ENCODE measurements around the gene CEBPG. TPM values are rescaled to one million over a fixed set of nuclear protein-coding genes. Genes with fewer than 3 reads are reported as not detected.

The CEBPG gene
- total RNA-seq, 1 experiment from 2014 or later: 17.3 TPM

DNA sequence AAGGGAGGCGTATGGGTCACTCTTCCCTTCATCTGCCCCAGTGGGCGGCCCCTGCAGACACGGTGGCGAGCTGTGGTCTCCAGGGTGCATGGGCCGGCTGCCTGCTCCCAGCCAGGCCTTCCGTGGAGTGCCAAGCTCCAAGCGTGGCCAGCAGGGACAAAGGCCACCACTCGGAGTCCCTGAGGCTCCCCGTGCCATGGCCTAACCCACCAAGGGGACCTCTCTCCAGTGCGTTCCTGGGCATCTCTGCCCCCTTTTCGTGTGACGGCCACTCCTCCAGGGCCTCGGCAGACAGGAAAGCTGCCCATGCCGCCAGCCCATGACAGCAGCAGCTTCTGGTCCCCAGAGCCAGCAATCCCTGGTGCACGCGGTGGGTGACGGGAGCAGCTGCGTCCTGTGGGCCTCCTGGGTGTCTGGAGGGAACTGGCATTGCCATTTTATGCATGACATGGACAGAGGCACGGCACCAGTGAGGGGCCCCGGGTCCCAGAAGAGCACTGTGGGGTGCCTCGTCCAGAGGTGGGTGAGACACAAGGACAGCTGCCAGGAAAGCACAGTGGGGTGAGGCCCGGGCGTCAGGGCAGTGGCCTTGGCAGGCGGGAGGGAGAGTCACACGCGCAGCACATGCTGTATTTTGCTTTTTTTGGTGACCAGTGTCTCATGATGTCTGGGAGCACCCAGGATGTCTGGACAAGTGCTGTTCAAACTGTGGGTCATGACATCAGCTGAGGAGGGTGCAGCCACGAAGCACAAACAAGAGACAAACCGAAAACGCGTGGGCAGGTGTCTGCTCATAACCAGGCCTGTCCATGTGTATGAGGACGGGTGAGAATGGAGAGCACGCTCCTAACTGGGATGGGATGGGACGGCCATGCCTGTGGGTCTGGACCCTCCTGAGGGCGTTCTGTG lies 32.3 kb downstream of the CEBPG start:
- DNase-seq (ENCODE audit: low read depth): no peak

DNA sequence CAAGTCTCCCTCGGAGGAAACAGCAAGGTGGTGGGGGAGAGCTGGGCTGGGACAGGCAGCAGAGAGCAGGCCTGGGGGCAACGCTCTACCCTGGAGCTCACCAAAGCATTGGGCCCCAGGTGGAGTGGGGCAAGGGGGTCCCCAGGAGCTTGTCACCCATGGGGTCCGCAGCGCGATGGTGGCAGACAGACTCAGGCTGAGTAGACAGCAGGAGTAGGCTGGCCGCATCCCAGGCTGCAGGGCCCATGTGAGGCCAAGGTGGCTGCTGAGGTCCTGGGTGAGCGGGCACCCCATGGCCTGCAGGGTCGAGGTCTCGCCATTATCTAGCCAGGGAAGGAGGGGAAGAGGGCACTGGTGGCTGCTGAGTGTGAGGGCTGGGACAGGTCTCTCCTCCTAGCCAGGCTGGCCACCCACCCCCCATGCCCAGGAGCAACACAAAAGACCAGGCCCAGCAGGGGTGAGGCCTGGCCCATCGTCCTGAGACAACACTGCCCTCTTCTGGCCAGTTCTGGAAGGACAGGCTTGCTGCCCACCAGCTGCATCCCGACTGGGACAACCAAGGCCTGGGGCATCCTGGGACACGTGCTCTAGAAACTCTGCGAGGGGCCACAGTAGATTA lies 33.1 kb downstream of the CEBPG start:
- DNase-seq (ENCODE audit: low read depth): peak; percentile 28

DNA sequence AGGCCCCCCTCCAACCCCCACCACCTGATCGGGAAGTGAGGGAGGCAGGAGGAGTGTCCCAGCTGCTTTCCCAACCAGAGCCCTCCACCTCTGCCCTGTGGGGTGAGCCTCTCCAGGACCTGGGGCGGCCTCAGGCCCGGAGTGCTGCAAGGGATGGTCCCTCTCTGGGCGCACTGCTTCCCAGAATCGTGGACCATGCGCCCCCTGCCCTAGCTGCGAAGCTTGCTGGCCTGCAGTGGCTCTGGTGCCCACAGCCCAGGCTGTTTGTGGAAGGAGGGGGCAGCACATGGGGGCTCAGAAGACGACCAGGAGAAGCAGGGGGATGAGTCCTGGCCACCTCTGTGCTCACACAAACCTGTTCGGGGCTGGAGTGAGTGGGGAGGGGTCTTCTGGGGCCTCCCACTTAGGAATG lies 33.6 kb downstream of the CEBPG start:
- no peak for DNase-seq (ENCODE audit: low read depth)

DNA sequence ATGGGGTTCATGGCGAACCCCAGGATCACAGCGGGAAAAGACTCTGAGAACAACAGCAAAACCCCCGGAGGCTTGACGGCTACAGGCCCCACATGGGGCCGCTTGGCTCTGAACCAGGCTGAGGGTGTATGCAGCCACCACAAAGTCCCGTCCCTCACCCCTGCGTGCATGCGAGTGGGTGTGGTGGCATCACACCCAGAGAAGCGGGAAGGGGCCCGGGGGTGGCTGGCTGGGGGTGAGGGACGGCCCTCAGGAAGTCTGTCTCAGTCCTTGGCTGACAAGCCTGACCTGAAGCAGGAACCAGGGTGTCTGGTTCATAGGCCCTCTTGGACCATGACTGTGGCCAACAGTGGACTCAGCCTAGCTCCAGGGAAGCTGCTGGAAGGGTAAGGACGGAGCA lies 34.2 kb downstream of the CEBPG start:
- DNase-seq (ENCODE audit: low read depth): no peak

DNA sequence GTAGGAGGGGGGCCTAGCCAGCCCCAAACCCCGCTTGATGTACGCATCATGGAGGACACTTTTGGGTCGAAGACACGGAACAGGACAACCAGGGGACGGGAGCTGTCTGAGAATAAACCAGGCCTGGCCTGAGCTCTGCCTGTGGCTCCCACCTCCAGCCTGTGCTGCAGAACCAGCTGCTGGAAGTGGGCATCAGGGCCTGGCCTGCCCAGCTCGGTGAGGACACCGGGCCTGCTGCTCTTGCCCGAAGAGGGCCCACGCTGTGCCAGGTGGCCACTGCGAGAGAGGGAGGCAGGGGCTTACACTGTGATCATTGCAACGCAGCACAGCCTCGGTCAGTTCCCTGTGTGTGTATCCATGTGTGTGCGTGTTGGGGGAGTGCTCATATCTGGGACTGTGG lies 34.6 kb downstream of the CEBPG start:
- DNase-seq (ENCODE audit: low read depth): no peak

DNA sequence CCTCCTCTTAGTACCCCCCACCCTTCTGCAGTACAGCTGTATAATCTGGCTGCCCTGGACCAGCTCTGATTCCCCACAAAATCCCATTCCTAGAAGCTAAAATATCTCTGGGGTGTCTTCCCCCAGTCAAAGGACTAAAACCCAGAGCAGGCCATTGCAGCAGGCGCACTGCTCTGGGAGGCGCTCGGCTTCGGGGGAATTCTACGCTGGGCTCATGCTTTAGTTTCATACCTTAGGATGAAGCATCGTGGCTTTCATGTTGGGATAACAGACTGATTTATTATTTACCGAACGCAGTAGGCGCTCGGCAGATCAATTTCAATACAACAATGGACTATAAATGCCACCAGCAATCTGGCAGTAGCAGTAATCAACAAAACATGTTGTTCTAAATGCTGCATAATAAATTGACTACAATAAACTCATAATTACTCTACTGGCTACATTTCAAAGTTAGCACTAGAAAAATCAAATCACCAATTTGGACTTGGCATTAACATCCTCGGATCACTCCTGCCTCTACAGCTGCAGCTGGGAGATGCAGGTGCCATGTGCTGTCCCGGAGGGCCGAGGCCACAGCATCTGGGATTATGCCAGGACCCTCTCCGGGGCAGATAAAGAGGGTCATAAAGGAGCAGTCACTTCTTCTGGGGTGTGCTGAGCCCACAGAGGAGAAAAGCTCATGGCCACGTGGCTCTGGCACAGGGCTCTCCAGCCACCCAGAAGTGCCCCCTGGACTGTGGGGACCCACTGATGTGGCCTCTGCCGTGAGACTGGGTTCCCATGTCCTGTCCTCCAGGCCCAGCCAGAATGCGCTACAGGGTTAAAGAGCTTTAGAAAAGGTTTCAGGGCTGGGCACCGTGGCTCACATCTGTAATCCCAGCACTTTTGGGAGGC lies 35.3 kb downstream of the CEBPG start:
- no peak for DNase-seq (ENCODE audit: low read depth)

DNA sequence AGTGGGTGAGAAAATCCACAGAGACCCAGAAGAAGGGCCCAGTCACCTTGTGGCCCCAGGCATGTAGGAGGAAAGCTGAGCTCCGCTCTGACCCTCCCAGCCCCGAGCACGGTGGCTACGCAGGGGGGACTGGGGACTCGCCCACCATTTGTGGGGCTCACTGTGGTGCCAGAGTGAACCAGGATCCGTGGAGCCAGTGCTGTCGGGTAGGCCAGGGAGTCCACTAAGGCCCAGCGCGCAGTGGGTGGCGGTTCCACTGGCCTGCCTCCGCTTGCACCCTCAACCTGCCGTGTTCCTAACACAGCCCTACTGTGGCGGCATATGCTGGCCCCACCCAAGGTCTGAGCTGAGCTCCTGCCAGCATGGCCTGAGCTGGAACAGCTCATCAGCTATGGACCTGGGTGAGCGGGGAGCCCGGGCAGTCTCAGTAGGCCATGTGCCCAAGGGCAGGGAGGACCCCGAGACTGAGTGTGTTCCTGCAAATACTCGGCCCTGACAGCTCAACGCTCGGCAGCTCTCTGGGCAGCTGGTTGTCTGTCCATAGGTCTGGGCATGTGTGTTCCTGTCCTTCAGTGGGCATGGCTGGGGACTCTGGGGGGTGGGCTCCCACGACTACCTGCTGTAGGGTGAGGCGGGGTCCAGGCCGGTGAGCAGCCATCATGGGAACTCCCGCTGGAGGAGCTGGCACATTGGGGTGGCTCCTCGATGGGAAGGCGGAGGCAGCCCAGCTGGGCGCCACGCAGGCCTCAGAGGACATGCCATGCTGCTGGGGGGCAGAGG lies 36.6 kb downstream of the CEBPG start:
- no peak for DNase-seq (ENCODE audit: low read depth)

DNA sequence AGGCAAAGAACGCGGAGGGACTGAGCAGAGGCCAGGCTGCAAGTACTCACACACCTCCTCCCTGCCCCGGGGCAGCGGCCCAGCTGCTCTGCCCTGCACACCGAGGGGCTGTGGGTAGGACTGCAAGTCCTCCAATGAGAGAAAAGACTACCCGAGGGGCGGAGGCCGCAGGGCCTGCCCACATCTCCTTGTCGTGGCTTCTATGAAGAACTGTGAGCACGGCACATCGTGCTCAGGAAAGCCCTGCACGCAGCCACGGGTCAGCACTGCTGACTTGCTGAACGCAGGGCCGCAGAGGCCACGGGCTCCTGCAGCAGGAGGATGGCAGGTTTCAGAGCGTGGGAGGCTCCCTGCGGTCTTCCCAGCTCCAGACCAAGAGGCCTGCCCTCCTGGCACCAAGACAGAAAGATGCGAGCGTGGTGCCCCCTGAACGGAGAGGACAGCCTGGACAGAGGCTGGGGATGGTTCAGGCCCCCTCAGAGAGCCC lies 37.4 kb downstream of the CEBPG start:
- DNase-seq (ENCODE audit: low read depth): no peak

DNA sequence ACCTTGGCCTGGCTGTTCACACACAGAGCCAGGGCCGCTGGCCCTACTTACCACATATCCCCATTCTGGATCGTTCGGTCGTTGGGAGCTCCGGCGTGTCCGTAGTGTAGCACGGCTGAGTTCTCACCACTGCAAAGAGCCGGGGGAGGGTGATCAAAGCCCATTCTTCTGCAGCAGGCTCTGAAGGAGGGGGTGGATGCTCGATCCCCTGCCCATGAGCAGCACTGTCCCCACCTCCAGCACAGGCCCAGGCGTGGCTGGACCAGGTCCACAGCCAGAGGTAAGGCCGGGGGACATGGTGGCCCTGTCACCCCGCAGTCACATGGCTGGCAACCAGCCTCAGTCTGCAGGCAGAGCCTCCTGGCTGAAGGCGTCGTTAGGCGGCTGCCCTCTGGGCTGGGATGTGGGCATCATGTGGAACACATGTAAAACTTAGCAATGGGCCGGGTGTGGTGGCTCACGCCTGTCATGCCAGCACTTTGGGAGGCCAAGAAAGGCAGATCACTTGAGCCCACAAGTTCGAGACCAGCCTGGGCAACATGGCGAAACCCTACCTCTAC lies 38.2 kb downstream of the CEBPG start:
- DNase-seq (ENCODE audit: low read depth): no peak

DNA sequence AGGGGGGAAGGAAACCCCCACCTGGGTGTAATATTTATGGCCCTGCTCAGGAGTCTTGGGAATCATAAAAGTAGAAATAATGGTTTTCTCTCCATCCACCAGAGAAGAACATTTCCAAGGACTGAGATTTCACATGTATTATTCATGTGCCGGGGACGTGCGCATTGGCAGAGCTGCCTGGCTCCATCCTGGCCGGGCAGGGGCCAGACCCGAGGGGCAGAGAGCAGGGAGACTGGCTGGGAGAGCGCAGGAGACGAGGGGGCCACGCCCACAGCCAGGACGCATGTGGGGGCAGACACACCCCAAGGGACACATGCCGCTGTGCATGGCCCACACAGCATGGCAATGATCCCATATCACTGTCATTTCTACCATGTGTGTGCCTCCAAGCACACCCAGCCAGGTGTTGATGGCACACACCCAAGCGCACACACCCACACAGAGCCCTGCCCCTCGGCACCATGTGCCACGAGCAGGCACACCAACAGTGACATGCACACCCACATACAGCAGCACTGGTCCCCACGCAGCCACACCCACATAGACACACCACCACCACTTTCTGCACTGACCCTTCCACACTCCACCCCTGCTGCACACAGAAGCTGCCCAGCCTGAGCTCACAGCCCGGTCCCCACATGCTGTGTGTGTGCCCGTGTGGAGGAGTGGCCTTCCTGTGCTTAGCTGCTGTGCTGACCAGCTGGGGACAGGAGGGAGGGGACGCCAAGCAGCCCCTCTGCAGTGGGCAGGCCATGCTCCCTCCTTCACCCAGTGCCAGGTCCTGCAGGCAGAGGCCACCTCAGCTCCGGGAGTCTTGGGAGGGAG lies 39.3 kb downstream of the CEBPG start:
- DNase-seq (ENCODE audit: low read depth): no peak

DNA sequence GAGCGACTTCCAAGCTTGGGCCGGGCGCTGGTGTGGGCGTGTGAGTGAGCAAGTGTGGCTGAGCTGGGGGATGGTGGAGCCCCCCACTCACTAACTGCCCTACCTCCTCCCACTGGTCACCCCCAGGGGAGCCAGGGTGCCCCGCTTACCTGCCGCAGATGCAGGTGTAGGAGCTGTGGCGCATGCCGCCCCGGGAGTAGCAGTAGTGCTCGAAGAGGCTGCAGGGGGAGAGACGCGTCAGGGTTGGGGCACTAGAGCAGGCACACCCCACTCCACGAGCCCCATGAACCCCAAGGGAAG lies 39.9 kb downstream of the CEBPG start:
- DNase-seq (ENCODE audit: low read depth): no peak

DNA sequence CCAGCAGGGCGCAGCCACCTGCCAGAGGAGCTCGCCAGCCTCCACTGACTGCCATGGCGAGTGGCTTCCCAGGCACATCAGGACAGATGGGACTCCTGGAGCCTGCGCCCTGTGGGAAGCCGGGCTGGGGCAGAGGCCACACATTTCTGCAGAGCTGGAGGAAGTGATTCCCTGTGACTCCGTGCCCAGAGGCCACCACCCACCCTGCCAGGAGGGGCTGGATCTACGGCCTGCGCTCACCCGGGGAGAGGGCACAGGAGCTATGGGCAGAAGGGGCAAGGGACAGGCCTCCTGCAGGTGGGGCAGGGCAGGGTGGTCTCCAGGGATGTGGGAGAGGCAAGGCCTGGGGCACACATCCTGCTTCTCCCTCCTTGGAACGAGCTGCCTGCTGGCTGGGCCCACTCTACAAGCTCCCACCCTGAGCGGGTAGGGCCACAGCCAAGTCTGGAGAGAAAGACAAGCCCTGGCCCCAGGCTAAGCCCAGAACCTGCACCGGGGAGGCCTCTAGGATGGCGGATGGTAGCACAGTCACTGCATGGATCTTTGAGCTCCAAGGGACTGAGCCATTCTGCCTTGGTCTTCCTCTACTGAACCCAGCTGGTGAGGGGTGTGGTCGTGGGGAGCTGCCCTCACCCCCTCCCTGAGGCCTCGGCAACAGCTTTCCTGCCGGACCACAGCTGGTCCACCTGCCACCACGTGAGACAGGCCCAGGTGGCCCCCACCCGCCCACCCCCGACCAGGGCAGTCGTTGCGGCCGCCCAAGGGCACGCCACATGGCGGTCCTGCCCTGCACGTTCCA lies 40.6 kb downstream of the CEBPG start:
- no peak for DNase-seq (ENCODE audit: low read depth)

DNA sequence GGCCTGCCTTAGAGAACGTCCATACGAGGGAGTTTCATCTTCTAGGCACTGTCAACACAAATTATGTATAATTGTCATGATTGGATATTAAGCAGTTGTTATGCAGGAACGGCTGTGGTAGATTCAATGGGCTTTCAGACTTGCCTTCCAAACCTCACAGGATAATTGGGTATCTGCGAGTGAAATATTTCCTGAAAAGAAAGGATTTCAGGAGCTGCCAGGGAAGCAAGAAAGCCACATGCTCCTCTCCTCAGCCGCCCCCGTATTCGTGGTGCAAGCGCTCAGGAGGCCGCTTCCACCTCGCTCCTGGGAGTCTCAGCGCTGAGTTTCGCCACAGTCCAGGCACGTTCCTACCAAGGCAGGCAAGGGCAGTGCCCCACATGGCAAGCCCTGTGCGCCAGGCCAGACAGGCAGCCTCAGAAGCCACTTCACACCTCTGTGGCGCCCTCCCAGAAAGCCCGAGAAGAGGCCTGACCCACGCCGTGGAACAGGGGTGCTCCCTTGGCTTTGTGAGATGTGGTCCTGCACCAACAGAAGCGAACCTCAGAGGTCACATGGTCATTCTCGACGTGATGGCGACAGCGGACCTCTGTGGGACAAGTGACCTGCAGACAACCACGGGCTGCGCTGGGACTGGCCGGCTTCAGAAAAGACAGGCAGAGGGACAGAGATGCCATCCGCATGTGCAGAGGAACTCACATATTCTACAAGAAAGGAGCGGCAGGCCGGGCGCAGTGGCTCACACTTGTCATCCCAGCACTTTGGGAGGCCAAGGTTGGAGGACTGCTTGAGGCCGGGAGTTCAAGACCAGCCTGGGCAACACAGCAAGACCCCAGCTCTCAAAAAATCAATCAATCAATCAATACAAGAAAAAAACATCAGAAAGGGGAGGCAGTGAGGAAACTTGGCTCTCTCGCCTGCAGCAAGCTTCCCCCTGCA lies 41.4 kb downstream of the CEBPG start:
- DNase-seq (ENCODE audit: low read depth): no peak

DNA sequence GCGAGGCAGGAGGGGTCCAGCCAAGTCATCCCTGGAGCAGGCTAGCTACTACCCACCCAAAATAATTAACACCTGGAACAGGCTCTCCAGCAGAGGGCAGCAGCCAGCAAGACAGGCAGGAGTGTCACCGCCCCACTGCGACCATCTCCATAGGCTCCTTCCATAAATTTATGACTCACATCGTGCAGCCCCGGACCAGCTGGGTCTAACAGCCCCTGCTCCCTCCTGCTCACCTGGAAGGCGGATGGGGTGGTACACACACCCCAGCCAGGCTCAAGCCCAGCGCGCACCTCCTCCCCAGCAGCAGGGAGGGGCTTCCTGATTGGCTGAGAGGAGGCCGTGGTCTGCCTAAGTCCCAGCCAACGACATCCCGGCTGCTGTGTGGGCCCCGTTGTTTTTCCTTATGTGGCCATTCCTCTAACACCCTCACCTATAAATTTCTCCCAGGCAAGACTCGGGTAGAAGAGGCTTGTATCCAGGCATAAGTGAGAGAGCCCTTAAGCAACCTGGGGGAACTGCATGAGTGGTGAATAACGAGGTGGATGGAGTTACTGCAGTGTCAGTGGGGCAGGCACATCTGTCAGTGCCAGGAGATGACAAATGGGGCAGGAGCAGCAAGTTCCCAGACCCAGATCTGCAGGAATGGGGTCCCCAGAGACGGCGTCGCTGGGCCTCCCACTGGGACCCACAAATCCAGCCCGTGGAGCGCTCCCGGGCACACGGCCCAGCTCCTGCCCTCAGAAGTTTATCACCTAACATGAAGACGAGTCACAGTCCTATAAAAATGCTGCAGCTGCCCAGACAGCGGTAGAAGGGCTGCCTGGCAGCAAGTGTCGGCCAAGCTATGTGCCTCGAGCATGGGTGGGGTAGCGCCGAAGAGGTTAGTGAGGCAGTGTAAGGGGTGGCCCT lies 43.1 kb downstream of the CEBPG start:
- no peak for DNase-seq (ENCODE audit: low read depth)

DNA sequence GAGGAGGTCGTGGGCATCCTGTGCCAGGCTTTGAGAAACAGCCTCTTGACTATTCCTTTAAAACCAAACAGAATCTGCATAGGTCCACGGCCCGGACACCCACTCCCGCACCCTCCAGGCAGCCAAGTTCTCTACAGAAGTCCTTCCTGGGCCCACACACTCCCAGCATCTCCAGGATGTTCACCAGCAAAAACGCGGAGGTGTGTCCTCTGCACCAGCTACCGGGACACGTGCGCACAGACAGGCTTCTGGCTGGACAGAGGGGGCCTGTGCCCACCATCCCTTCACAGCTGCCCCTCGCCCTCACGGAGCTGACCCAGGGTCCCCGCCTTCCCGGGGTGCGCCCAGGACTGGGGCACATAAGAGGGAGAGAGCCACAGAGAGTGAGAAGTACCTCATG lies 44.2 kb downstream of the CEBPG start:
- DNase-seq (ENCODE audit: low read depth): no peak

DNA sequence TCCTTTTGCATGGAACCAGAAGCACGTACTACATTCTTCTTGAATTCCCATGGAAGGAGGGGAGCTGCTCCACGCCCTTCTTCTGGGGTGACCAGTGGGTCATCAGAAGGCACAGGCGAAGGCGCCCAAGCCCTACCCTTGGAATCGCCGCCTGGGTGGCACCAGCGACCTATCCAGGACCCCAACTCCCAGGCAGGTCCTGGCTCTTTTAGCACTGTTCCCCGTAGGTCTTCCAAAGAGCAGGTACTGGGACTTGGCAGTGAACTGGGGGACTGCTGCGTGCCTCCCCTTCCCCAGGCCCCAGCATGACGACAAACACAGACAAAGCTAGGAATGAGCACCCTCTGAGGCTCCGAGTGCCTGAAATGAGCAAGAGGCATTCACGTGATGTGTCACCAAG lies 45.0 kb downstream of the CEBPG start:
- no peak for DNase-seq (ENCODE audit: low read depth)
